HG03066 (cell line): Measurements from ENCODE around the gene PEX6.

Experiments used
- ATAC-seq: cut with Tn5 transposase; IDR thresholded peaks from one replicate; pipeline ENCODE4 v1.9.1; 2021; ENCODE audit warnings: low read depth; ENCODE audit not compliant: unreplicated experiment

Gene PEX6

DNA sequence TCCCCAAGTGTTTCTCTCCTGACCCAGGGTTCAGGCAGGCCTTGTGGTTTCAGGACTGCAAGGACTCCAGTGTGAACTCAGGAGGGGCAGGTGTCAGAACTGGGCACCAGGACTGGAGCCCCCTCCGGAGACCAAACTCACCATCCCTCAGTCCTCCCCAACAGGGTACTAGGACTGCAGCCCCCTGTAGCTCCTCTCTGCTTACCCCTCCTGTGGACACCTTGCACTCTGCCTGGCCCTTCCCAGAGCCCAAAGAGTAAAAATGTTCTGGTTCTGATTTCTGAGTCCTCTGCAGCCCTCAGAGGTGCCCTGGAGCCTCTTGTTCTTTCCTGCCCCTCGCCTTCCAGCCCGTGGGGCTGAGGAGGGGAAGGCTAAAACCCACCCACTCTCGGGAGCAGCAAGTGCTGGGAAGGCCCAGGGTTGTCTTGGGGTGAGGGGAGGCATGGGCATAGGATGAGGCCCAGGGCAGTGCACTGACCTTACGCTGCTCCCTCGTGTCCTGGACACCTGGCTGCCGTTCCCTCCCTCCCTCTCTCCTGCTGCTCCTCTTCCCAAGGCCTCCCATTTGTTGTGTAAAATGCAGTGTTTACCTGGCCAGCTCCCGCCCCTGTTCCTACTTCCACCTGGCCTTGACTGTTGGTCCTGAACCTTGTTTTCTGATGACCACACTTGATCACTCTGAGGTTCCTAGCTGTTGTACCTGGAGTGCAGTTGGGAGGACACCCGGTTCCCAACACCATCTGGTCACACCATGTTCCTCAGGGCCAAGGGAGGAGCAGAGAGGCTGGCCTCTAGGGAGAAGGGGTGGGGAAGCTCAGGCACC is 39.8 kb downstream of the PEX6 start:
- ATAC-seq, result no peak

DNA sequence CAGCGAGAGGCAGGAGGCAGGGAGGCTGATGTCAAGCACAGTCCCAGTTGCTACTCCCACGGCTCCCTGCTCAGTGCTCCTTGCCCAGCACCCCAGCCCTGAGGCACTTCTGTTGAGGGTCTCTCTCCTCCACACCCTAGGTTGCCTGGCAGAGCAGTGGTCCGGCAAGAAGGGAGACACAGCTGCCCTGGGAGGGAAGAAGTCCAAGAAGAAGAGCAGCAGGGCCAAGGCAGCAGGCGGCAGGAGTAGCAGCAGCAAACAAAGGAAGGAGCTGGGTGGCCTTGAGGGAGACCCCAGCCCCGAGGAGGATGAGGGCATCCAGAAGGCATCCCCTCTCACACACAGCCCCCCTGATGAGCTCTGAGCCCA is 40.6 kb downstream of the PEX6 start:
- no peak for ATAC-seq

DNA sequence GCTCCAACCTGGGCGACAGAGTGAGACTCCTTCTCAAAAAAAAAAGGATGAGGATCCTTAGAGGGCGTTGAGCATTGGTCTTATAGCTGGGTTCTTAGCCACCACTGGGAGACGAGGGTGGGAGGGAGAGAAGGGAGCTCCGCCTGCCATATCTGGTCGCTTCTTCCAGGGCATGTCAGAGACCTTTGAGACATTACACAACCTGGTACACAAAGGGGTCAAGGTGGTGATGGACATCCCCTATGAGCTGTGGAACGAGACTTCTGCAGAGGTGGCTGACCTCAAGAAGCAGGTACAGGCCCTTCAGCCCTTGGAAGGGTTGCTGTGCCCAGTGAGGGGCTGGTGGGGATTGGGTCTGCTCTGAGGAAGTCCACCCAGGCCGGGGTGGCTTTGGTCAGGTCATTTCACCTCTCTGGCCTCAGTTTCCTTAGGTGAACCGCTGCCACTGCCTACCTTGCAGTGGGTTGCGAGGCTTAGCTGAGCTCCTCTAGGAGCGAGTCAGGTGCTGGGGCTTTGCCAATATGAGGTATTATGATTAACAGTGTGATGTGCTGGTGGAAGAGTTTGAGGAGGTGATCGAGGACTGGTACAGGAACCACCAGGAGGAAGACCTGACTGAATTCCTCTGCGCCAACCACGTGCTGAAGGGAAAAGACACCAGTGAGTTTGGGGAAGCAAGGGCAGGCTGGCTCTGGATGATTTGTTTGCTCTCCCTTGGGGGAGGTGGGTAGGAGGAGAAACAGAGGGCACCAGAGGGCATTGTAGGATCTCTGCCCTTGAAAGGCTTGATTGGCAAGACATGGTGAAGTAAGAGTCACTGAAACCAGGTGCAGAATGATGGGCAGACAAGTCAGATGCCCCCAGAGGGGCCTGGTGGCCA is 41.2 kb downstream of the PEX6 start:
- no peak for ATAC-seq

DNA sequence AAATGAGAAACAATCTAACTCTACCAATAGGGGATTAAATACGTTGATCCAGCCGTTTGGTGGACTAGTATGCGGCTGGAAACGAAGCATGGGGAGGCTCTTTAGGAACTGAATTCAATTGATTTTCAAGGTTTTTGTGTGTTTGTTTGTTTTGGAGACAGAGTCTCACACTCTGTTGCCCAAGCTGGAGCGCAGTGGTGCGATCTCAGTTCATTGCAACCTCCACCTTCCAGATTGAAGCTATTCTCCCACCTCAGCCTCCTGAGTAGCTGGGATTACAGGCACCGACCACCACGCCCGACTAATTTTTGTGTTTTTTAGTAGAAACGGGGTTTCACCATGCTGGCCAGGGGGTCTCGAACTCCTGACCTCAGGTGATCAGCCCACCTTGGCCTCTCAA is 42.6 kb downstream of the PEX6 start:
- ATAC-seq, result no peak

DNA sequence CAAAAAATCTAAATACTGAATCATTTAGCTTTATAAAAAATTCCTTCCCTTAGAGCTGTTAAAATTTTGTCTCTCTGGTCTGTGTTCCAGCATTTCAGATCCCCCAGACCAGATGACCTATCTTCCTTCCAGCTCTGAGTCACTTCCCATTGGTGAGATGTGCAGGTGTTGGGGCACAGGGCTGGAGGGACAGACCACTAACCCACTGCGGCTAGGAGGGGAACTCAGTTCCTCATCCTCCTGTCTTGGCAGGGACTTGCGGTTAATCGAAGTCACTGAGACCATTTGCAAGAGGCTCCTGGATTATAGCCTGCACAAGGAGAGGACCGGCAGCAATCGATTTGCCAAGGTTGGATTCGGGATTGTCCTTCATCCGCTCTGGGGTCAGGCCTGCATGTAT is 43.7 kb downstream of the PEX6 start:
- no peak for ATAC-seq

DNA sequence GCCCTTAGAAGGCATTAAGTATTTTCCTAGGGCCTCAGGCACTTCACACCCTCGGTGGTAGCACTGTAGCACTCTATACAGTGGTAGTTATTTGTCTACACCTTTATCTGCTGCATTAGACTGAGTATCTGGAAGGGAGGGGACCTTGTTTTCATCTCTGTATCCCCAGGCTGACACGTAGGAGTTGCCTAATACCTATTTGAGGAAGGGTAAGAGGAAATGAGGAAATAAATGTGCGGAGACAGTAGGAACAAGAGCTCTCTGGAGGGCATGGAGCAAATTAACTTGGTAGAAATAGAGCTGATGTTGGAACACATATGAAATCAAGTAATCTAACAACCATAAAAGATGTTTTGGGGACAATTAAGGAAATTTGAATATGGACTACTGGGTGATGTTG is 45.8 kb downstream of the PEX6 start:
- no peak for ATAC-seq

DNA sequence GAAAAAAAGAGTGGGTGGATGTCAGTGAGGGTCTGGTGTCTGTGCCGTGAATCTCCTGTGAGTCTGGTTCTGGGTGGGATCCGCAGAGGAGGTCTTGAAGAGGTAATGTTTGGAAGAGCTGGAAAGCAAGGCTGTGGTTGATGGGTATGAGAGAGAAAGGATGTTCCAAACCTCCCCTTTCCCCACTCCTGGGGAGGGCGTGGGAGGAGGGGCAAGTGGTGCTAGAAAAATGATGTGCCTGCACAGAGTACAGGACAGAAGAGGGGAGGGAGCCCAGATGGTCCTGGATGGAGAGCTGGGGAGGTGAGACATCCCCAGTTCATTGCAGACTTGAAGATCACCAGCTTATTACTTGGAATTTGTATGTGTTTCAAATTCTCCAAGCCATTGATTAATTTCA is 46.6 kb downstream of the PEX6 start:
- ATAC-seq, result no peak

DNA sequence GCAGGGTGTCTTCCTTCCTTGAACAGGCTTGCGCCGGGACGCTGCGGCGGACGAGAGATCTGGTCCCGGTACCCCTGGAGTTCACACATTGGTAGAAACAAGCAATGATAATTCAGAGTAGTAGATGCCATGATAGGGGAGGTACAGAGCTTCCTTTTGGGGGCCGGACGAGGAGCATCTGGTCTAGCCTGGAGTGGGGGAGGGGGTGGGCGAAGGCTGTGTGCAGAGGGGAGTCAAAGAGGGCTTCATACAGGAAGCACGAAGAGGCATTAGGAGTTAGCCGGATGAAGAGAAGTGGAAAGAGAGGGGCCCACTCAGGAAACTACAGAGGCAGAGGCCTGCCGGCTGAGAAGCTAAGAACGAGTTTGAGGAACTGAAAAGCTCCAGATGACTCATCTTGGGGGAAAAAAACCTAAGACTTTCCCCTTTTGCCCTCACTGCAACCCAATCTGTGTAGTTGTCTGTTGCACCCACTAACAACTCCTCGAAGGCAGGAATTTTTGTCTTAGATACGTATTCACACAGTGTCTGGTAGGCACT is 49.1 kb downstream of the PEX6 start:
- peak; percentile 57 for ATAC-seq

DNA sequence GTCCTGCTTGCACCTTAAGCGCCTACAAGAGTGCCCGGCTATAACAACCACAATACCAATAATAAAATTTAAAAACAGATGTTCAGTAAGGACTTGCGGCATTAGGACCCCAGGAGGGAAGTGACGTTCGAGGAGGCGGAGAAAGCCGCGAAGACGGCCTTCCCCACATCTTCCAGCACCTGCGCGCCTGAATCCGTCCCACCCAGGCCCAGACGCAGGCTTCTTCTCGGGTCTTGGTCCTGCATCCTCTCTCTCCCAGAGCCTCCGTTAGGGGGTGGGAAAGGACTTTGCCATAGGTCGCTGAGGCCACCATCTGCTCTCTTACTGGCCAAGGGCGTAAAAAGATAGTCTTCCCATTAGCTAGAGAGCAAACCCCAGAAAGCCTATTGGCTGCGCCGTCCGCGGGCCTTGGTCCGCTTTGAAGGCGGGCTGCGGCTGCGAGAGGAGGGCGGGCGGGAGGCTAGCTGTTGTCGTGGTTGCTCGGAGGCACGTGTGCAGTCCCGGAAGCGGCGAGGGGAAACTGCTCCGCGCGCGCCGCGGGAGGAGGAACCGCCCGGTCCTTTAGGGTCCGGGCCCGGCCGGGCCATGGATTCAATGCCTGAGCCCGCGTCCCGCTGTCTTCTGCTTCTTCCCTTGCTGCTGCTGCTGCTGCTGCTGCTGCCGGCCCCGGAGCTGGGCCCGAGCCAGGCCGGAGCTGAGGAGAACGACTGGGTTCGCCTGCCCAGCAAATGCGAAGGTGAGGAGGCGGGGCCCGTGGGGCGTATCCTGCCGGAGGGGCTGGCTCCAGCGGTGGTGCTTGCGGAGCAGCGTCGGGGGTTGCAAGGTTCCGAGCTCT is 49.8 kb downstream of the PEX6 start, which contains the start of gene CNPY3:
Gene CNPY3 (plus strand): TSS at position 495 of the 835 bp plus-strand sequence. CDS start 91 bp downstream, at position 586.
- peak; percentile 61 for ATAC-seq

DNA sequence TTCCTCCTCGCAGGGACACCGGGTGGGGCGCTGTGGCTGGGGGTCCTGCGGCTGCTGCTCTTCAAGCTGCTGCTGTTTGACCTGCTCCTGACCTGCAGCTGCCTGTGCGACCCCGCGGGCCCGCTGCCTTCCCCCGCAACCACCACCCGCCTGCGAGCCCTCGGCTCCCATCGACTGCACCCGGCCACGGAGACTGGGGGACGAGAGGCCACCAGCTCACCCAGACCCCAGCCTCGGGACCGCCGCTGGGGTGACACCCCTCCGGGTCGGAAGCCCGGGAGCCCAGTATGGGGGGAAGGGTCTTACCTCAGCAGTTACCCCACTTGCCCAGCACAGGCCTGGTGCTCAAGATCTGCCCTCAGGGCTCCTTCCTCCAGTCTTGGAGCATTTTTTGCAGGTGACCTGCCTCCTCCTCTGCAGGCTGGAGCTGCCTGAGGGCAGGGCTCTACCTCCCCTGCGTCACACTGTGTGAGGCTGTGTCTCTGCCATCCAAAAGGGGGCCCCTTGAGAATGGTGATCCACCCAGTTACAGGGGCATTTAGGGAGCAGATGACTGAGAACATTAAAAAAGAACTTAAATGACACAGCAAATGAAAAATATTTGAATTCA is 53.6 kb downstream of the PEX6 start:
- no peak for ATAC-seq

DNA sequence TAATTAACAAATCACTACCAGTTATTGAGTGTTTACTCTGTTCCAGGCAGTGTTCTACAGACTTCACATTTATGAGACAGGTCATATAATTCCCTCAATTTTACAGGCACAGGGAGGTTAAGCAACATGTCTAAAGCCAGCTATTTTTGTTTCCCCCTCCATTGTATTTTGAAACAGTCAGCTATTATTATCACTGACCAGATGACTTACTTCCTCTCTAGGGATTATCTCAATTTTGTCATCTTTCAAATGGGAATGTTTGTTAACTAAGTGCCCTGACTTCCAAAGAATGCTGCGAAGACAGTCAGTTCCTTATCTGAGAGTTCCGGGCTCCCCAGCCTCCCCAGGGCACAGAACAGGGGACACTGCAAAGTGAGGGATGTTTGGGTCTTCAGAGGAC is 55.3 kb downstream of the PEX6 start:
- no peak for ATAC-seq

DNA sequence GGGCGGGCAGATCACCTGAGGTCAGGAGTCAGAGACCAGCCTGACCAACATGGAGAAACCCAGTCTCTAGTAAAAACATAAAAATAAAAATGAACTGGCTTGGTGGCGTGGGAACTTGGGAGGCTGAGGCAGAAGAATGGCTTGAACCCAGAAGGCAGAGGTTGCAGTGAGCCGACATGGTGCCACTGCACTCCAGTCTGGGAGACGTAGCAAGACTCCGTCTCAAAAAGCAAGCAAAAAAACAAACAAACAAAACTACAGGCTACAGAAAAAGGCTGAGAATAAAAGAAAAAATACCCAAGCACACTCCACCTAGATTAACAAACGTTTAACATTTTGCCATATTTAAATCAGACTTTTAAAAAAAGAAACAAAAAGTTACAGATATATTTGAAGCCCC is 57.2 kb downstream of the PEX6 start:
- ATAC-seq, result no peak

DNA sequence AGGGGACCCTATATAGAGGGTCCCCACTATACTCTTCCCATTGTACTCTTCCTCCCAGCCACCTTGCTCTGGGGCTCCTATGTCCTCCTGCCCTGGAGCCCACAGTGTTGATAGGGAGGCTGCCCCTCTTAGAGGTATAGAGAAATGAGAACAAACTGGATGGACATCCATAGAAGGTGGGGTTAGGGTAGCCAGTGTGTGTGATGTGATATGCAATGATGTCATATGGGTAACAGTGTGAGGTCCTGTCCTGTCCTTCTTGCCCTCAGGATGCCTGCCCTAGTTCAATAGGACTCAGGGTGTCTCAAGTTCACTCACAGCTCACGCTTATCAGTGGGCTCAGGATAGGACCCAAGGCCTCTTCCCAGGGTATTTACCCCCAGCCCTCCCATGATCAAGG is 62.7 kb downstream of the PEX6 start:
- no peak for ATAC-seq

DNA sequence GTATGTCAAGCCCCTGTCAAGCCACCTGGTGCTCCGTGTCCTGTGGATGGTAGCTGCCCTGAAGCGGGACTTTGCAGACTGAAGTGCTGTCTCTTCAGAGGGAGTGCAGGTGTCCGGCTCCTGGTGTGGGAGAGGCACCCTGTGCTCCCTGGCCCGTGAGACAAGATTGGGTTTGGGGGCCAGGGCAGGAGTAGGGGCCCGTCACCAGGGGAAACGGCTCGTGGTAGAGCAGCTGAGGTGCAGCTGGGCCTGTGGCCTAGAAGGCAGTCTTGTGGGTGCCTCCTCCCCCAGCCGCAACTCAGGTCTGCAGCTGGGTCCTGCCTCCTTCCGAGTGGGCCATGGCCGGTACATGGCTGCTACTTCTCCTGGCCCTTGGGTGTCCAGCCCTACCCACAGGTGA is 63.2 kb downstream of the PEX6 start, which contains the start of gene PTCRA:
Gene PTCRA (plus strand): TSS at position 322 of the 400 bp plus-strand sequence. CDS start 17 bp downstream, at position 339.
- ATAC-seq, result no peak

DNA sequence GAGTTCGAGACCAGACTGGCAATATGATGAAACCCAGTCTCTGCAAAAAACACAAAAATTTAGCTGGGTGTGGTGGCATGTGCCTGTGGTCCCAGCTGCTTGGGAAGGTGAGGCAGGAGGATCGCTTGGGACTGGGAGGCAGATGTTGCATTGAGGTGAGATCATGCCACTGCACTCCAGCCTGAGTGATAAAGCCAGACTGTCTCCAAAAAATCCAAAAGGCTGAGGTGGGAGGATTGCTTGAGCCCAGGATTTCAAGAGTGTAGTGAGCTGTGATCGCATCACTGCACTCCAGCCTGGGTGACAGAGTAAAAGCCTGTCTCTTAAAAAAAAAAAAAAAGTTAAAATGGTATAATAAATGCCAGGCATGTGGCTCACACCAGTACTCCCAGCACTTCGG is 64.4 kb downstream of the PEX6 start:
- no peak for ATAC-seq
